ENCODE measurements around the gene GMPPB.
"Not testable (repeated sequence)": the region's sequence is repeated elsewhere in the genome, so short reads cannot be mapped to it uniquely, and the experiment has no call there.

GRCh38 chr3:49687424-49687795 lies 36.3 kb downstream of the GMPPB start:
- TF ChIP-seq, protein P1, sequence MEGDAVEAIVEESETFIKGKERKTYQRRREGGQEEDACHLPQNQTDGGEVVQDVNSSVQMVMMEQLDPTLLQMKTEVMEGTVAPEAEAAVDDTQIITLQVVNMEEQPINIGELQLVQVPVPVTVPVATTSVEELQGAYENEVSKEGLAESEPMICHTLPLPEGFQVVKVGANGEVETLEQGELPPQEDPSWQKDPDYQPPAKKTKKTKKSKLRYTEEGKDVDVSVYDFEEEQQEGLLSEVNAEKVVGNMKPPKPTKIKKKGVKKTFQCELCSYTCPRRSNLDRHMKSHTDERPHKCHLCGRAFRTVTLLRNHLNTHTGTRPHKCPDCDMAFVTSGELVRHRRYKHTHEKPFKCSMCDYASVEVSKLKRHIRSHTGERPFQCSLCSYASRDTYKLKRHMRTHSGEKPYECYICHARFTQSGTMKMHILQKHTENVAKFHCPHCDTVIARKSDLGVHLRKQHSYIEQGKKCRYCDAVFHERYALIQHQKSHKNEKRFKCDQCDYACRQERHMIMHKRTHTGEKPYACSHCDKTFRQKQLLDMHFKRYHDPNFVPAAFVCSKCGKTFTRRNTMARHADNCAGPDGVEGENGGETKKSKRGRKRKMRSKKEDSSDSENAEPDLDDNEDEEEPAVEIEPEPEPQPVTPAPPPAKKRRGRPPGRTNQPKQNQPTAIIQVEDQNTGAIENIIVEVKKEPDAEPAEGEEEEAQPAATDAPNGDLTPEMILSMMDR (IDR thresholded peaks at IDR 0.05; ENCODE audit: insufficient read depth, low read length, poor library complexity, severe bottlenecking): not testable (repeated sequence)
- TF ChIP-seq EZH2phosphoT487 (conservative IDR thresholded peaks at IDR 0.05; ENCODE audit: low read length): not testable (repeated sequence)

All from SU-DHL-6 (cell line).